HCT116 (cell line): ENCODE data around the gene CELF1. TPM values are rescaled to one million over a fixed set of nuclear protein-coding genes. Genes with fewer than 3 reads are reported as not detected.

Experiments
- ATAC-seq: fragments of 200-7000 bp; cut with Tn5 transposase; 2 replicates; pipeline ENCODE4 v1.9.1; 2020; ENCODE audit warnings: mild to moderate bottlenecking, moderate library complexity
- BruUV-seq: library from RNA; stranded (reverse); fragments of 400-500 nt; replicated peaks from 2 replicates; lab custom pipeline; 2021; lab: Mats Ljungman, UMichigan
- CTCF ChIA-PET: fragments of 300-600 bp; sonication (Branson Sonifier 250); formaldehyde crosslinking; loops from one replicate; lab custom pipeline; 2021; ENCODE audit warnings: antibody characterized with exemption; lab: Charles Lee
- POLR2A ChIA-PET: fragments of 300-600, 350-600 bp; sonication (Branson Sonifier 250); formaldehyde crosslinking; loops from one replicate; lab custom pipeline; 2021; ENCODE audit warnings: antibody characterized with exemption; lab: Charles Lee
- RAD21 ChIA-PET, 2 experiments: fragments of 300-600 bp; sonication (Branson Sonifier 250); formaldehyde crosslinking; loops; one replicate each; lab custom pipeline; 2023; ENCODE audit warnings: low total read pairs in 2 of 2; ENCODE audit not compliant: uncharacterized antibody in 2 of 2, unreplicated experiment in 2 of 2, low non-redundant PET in 1 of 2; lab: Charles Lee
- DNase-seq: peaks from one replicate; pipeline ENCODE4 v3.0.0-alpha.2; 2010; ENCODE audit warnings: low read depth, low spot score
- H2AFZ ChIP-seq: fragments of 200-600 bp; shearing (Covaris generic), sonication (generic); 2 replicates; pipeline ENCODE4 v1.6.1; 2017; ENCODE audit warnings: low read depth, mixed run types, mixed read lengths, antibody characterized with exemption, low read length; ENCODE audit not compliant: poor library complexity, severe bottlenecking
- H3K27ac ChIP-seq: 2 replicates; pipeline ENCODE4 v1.5.1; 2012; ENCODE audit warnings: low read depth, low read length
- H3K27me3 ChIP-seq: fragments of 200-600 bp; sonication (generic); 2 replicates; pipeline ENCODE4 v1.6.1; 2016; ENCODE audit warnings: mixed run types, low read length, mixed read lengths; ENCODE audit not compliant: insufficient read depth
- H3K36me3 ChIP-seq, 2 experiments: fragments of 200-500 bp in 1 of 2; fragments of 200-600 bp in 1 of 2; sonication (Bioruptor generic) in 1 of 2; sonication (generic) in 1 of 2; 2 replicates each; pipeline versions ENCODE4 v1.5.1 to v1.6.1; 2014 to 2016; ENCODE audit warnings: low read length in 2 of 2, inconsistent platforms in 1 of 2, mixed read lengths in 1 of 2, mixed run types in 1 of 2; ENCODE audit not compliant: insufficient read depth in 2 of 2, control insufficient read depth in 1 of 2
- H3K4me1 ChIP-seq, 2 experiments: fragments of 200-600 bp in 1 of 2; sonication (generic) in 1 of 2; 2 replicates each; pipeline versions ENCODE4 v1.5.1 to v1.6.1; 2012 to 2017; ENCODE audit warnings: low read length in 2 of 2, inconsistent platforms in 1 of 2, mild to moderate bottlenecking in 1 of 2, mixed read lengths in 1 of 2, mixed run types in 1 of 2, moderate library complexity in 1 of 2; ENCODE audit not compliant: insufficient read depth in 2 of 2, control insufficient read depth in 1 of 2
- H3K4me2 ChIP-seq: fragments of 200-600 bp; sonication (generic); 2 replicates; pipeline ENCODE4 v1.6.1; 2017; ENCODE audit warnings: mixed run types, low read length, mixed read lengths
- H3K4me3 ChIP-seq, 2 experiments: fragments of 200-600 bp in 1 of 2; sonication (generic) in 1 of 2; replicated peaks in 1 of 2; 2 replicates each; pipeline ENCODE4 v1.5.1; 2011 to 2016; ENCODE audit warnings: low read length in 2 of 2, control low read depth in 1 of 2, low read depth in 1 of 2, mild to moderate bottlenecking in 1 of 2, mixed read lengths in 1 of 2, mixed run types in 1 of 2
- H3K79me2 ChIP-seq: fragments of 200-600 bp; sonication (generic); 2 replicates; pipeline ENCODE4 v1.6.1; 2017; ENCODE audit warnings: mild to moderate bottlenecking, mixed run types, low read length, moderate library complexity, mixed read lengths; ENCODE audit not compliant: insufficient read depth
- H3K9ac ChIP-seq: fragments of 200-600 bp; sonication (generic); 2 replicates; pipeline ENCODE4 v1.6.1; 2016; ENCODE audit warnings: low read length, mixed read lengths
- H3K9me2 ChIP-seq: fragments of 200-600 bp; sonication (generic), shearing (Covaris generic); 2 replicates; pipeline ENCODE4 v1.6.1; 2017; ENCODE audit warnings: mixed run types, mild to moderate bottlenecking, moderate library complexity; ENCODE audit not compliant: insufficient read depth
- H3K9me3 ChIP-seq, 2 experiments: fragments of 200-500 bp in 1 of 2; fragments of 200-600 bp in 1 of 2; sonication (Bioruptor generic) in 1 of 2; sonication (generic) in 1 of 2; 2 replicates each; pipeline ENCODE4 v1.6.1; 2014 to 2017; ENCODE audit warnings: low read length in 2 of 2, mixed read lengths in 2 of 2, inconsistent platforms in 1 of 2, low read depth in 1 of 2, mild to moderate bottlenecking in 1 of 2, mixed run types in 1 of 2, moderate library complexity in 1 of 2; ENCODE audit not compliant: control insufficient read depth in 1 of 2, insufficient read depth in 1 of 2
- H4K20me1 ChIP-seq: fragments of 200-600 bp; sonication (generic), shearing (Covaris generic); 2 replicates; pipeline ENCODE4 v1.6.1; 2017; ENCODE audit warnings: mixed run types, mild to moderate bottlenecking, moderate library complexity; ENCODE audit not compliant: insufficient read depth
- CBX3 ChIP-seq: IDR thresholded peaks from 2 replicates; pipeline ENCODE4 v1.6.1; 2012; ENCODE audit warnings: low read depth
- EGR1 ChIP-seq: IDR thresholded peaks from 2 replicates; pipeline ENCODE4 v1.6.1; 2012; ENCODE audit warnings: low read depth
- EZH2phosphoT487 ChIP-seq: fragments of 200-600 bp; IDR thresholded peaks from 2 replicates; pipeline ENCODE4 v1.6.1; 2018; ENCODE audit warnings: antibody characterized with exemption, borderline replicate concordance
- JUND ChIP-seq: IDR thresholded peaks from 2 replicates; pipeline ENCODE4 v1.6.1; 2012
- SIN3A ChIP-seq: IDR thresholded peaks from 2 replicates; pipeline ENCODE4 v1.6.1; 2012; ENCODE audit warnings: low read depth
- SRF ChIP-seq: IDR thresholded peaks from 2 replicates; pipeline ENCODE4 v1.6.1; 2012; ENCODE audit warnings: low read depth
- YY1 ChIP-seq: IDR thresholded peaks from 2 replicates; pipeline ENCODE4 v1.6.1; 2011; ENCODE audit warnings: low read length, low read depth, moderate library complexity, mild to moderate bottlenecking; ENCODE audit not compliant: insufficient replicate concordance; ENCODE audit errors: extremely low read depth
- ZFX ChIP-seq: fragments of 450-650 bp; IDR thresholded peaks from 2 replicates; pipeline ENCODE4 v1.6.1; 2017
- ZNF274 ChIP-seq: fragments of 200-500 bp; sonication (Bioruptor generic); IDR thresholded peaks from 2 replicates; pipeline ENCODE4 v1.6.1; 2014; ENCODE audit warnings: mild to moderate bottlenecking, low read depth, low read length, inconsistent platforms
- intact Hi-C: fragments of 100-400 bp; cut with micrococcal nuclease; formaldehyde crosslinking; loops from 2 replicates; pipeline ENCODE4 v1.10.0; 2022
- total RNA-seq: library from RNA; stranded (reverse); gene quantifications from one replicate; pipeline ENCODE4 v1.2.1, GENCODE V29; 2021; ENCODE audit not compliant: unreplicated experiment
- TF ChIP-seq, protein P1 (sequence below): IDR thresholded peaks from 2 replicates; pipeline ENCODE4 v1.6.1; 2012; ENCODE audit warnings: low read depth

Gene CELF1
- total RNA-seq, 1 experiment from 2014 or later = 133 TPM

- TF ChIP-seq, protein P1, sequence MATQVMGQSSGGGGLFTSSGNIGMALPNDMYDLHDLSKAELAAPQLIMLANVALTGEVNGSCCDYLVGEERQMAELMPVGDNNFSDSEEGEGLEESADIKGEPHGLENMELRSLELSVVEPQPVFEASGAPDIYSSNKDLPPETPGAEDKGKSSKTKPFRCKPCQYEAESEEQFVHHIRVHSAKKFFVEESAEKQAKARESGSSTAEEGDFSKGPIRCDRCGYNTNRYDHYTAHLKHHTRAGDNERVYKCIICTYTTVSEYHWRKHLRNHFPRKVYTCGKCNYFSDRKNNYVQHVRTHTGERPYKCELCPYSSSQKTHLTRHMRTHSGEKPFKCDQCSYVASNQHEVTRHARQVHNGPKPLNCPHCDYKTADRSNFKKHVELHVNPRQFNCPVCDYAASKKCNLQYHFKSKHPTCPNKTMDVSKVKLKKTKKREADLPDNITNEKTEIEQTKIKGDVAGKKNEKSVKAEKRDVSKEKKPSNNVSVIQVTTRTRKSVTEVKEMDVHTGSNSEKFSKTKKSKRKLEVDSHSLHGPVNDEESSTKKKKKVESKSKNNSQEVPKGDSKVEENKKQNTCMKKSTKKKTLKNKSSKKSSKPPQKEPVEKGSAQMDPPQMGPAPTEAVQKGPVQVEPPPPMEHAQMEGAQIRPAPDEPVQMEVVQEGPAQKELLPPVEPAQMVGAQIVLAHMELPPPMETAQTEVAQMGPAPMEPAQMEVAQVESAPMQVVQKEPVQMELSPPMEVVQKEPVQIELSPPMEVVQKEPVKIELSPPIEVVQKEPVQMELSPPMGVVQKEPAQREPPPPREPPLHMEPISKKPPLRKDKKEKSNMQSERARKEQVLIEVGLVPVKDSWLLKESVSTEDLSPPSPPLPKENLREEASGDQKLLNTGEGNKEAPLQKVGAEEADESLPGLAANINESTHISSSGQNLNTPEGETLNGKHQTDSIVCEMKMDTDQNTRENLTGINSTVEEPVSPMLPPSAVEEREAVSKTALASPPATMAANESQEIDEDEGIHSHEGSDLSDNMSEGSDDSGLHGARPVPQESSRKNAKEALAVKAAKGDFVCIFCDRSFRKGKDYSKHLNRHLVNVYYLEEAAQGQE = no peak
- TF ChIP-seq ZFX = no peak
Measured at GRCh38 chr11:47434011-47434786, 118.7 kb downstream of the CELF1 start (continued).

DNA sequence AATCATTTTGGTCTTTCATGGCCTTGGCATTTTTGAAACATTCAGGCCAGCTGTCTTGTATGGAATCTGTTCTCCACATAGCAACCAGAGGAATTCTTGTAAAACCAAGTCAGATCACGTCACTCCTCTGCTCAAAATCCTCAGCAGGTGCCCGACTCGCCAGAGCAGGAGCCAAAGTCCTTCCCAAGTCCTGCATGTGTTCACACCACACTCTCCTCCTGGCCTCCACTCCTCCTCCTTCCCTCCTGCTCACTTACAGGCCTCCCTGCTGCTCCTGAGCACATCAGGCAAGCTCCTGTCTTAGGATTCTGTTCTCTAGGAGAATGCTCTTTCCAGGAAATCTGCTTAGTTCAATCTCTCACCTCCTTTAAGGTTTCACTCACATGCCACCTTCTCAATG, 119.8 kb downstream of the CELF1 start:
- no peaks in the 10 kb centered on the region for H3K9me3 ChIP-seq

More for the DNA sequence above, 119.8 kb downstream of the CELF1 start:
- no peak overlapping the region for H3K9ac ChIP-seq
- H3K4me1 ChIP-seq = no peaks in the 10 kb centered on the region
- intact Hi-C loops = no loop called here
- no peaks in the 10 kb centered on the region for H3K36me3 ChIP-seq
- no peak for ATAC-seq
- H4K20me1 ChIP-seq = no peaks in the 10 kb centered on the region
- no peak for DNase-seq
- no peak overlapping the region for H3K4me2 ChIP-seq
- H3K79me2 ChIP-seq = no peaks in the 10 kb centered on the region
- no TSS peak for BruUV-seq
- no peaks in the 10 kb centered on the region for H3K9me2 ChIP-seq
- ChIA-PET CTCF (no interaction called here), POLR2A (no interaction called here), RAD21 (no interaction called here)
- H2AFZ ChIP-seq = no peak overlapping the region
- H3K4me3 ChIP-seq = no peak overlapping the region
- no peak for TF ChIP-seq CBX3
- no peak for TF ChIP-seq ZFX
- no peak for TF ChIP-seq EZH2phosphoT487
- TF ChIP-seq YY1 = no peak
- no peak for TF ChIP-seq SIN3A
- no peak for TF ChIP-seq EGR1
- TF ChIP-seq JUND = no peak
- TF ChIP-seq ZNF274 = no peak
- TF ChIP-seq SRF = no peak
- TF ChIP-seq, all 23 proteins: peak for 0
- H3K27me3 ChIP-seq = no peaks in the 10 kb centered on the region
- H3K27ac ChIP-seq = no peak overlapping the region
